ENCODE measurements around the gene PARVA.

GRCh38 chr11:12343526-12343925 is 33.8 kb upstream of the PARVA start:
- TF ChIP-seq CTCF (IDR thresholded peaks at IDR 0.05) (no peak), EP300 (IDR thresholded peaks at IDR 0.05) (no peak), POLR2AphosphoS5 (IDR thresholded peaks at IDR 0.05) (no peak), POLR2A (IDR thresholded peaks at IDR 0.05; ENCODE audit: low read depth) (no peak)

Measured in esophagus muscularis mucosa (tissue), 4 donors.